ENCODE measurements around the gene HNRNPM.
"Not testable (repeated sequence)": the region's sequence is repeated elsewhere in the genome, so short reads cannot be mapped to it uniquely, and the experiment has no call there.

The HNRNPM gene

GRCh38 chr19:8404391-8405151 is 40.2 kb upstream of the HNRNPM start:
- Histone ChIP-seq H3K27me3 (ENCODE audit: control insufficient read depth, insufficient read depth, low read length) (no peaks in the 10 kb centered on the region), H3K4me3 (ENCODE audit: low read length) (no peak overlapping the region), H3K4me1 (ENCODE audit: control insufficient read depth, low read depth, low read length) (no peaks in the 10 kb centered on the region), H3K27ac (ENCODE audit: low read length) (no peak overlapping the region), H3K9ac (ENCODE audit: low read length) (no peak overlapping the region), H3K36me3 (ENCODE audit: control insufficient read depth, low read depth, low read length) (peaks cover 16% of the 10 kb centered on the region), H3K9me3 (ENCODE audit: control insufficient read depth, low read depth, low read length) (no peaks in the 10 kb centered on the region)

- H3K27ac ChIP-seq (ENCODE audit: low read length); H3K4me1 ChIP-seq (ENCODE audit: control insufficient read depth, low read depth, low read length); H3K9ac ChIP-seq (ENCODE audit: low read length); H3K27me3 ChIP-seq (ENCODE audit: control insufficient read depth, insufficient read depth, low read length); H3K9me3 ChIP-seq (ENCODE audit: control insufficient read depth, low read depth, low read length); H3K4me3 ChIP-seq (ENCODE audit: low read length); H3K36me3 ChIP-seq (ENCODE audit: control insufficient read depth, low read depth, low read length): not testable (repeated sequence)
Measured at GRCh38 chr19:8410718-8411117, 34.1 kb upstream of the HNRNPM start.

GRCh38 chr19:8412783-8413628 is 31.8 kb upstream of the HNRNPM start, which contains the start of gene MARCHF2:
TSS of gene MARCHF2 (plus strand) at chr19:8413305. CDS start at chr19:8421841, 8,536 bp downstream.
- H3K36me3 ChIP-seq (ENCODE audit: control insufficient read depth, low read depth, low read length), result no peaks in the 10 kb centered on the region
- H3K27ac ChIP-seq (ENCODE audit: low read length), result no peak within 1 kb of the TSS
- H3K4me3 ChIP-seq (ENCODE audit: low read length), result peak within 1 kb of the TSS; percentile 69
- peaks cover 10% of the 10 kb centered on the region for H3K27me3 ChIP-seq (ENCODE audit: control insufficient read depth, insufficient read depth, low read length)
- H3K9me3 ChIP-seq (ENCODE audit: control insufficient read depth, low read depth, low read length), result no peaks in the 10 kb centered on the region
- peak within 1 kb of the TSS; percentile 10 for H3K9ac ChIP-seq (ENCODE audit: low read length)
- H3K4me1 ChIP-seq (ENCODE audit: control insufficient read depth, low read depth, low read length), result no peaks in the 10 kb centered on the region

- H3K27ac ChIP-seq (ENCODE audit: low read length), result no peak overlapping the region
- H3K9me3 ChIP-seq (ENCODE audit: control insufficient read depth, low read depth, low read length), result no peaks in the 10 kb centered on the region
- H3K4me3 ChIP-seq (ENCODE audit: low read length), result peak overlapping the region; percentile 69
Measured at GRCh38 chr19:8413629-8413995, 31.2 kb upstream of the HNRNPM start.

GRCh38 chr19:8416796-8417195 is 28.0 kb upstream of the HNRNPM start:
- H3K4me3 ChIP-seq (ENCODE audit: low read length), result no peak overlapping the region
- no peaks in the 10 kb centered on the region for H3K4me1 ChIP-seq (ENCODE audit: control insufficient read depth, low read depth, low read length)
- no peaks in the 10 kb centered on the region for H3K9me3 ChIP-seq (ENCODE audit: control insufficient read depth, low read depth, low read length)
- H3K27ac ChIP-seq (ENCODE audit: low read length), result no peak overlapping the region
- H3K36me3 ChIP-seq (ENCODE audit: control insufficient read depth, low read depth, low read length), result no peaks in the 10 kb centered on the region
- no peak overlapping the region for H3K9ac ChIP-seq (ENCODE audit: low read length)
- peaks cover 10% of the 10 kb centered on the region for H3K27me3 ChIP-seq (ENCODE audit: control insufficient read depth, insufficient read depth, low read length)

More at GRCh38 chr19:8413629-8413995, 31.2 kb upstream of the HNRNPM start:
- Histone ChIP-seq H3K27me3 (ENCODE audit: control insufficient read depth, insufficient read depth, low read length) (peaks cover 10% of the 10 kb centered on the region), H3K9ac (ENCODE audit: low read length) (peak overlapping the region; percentile 10), H3K36me3 (ENCODE audit: control insufficient read depth, low read depth, low read length) (no peaks in the 10 kb centered on the region), H3K4me1 (ENCODE audit: control insufficient read depth, low read depth, low read length) (no peaks in the 10 kb centered on the region)

- H3K27me3 ChIP-seq (ENCODE audit: control insufficient read depth, insufficient read depth, low read length), result no peaks in the 10 kb centered on the region
- no peaks in the 10 kb centered on the region for H3K9me3 ChIP-seq (ENCODE audit: control insufficient read depth, low read depth, low read length)
- no peaks in the 10 kb centered on the region for H3K4me1 ChIP-seq (ENCODE audit: control insufficient read depth, low read depth, low read length)
- no peak overlapping the region for H3K4me3 ChIP-seq (ENCODE audit: low read length)
- no peak overlapping the region for H3K9ac ChIP-seq (ENCODE audit: low read length)
- H3K36me3 ChIP-seq (ENCODE audit: control insufficient read depth, low read depth, low read length), result no peaks in the 10 kb centered on the region
- H3K27ac ChIP-seq (ENCODE audit: low read length), result no peak overlapping the region
Measured at GRCh38 chr19:8421484-8422461, 23.0 kb upstream of the HNRNPM start.

GRCh38 chr19:8423817-8424223 is 21.0 kb upstream of the HNRNPM start:
- no peaks in the 10 kb centered on the region for H3K27me3 ChIP-seq (ENCODE audit: control insufficient read depth, insufficient read depth, low read length)
- H3K9ac ChIP-seq (ENCODE audit: low read length), result no peak overlapping the region
- H3K4me3 ChIP-seq (ENCODE audit: low read length), result no peak overlapping the region
- H3K4me1 ChIP-seq (ENCODE audit: control insufficient read depth, low read depth, low read length), result no peaks in the 10 kb centered on the region
- no peak overlapping the region for H3K27ac ChIP-seq (ENCODE audit: low read length)
- H3K9me3 ChIP-seq (ENCODE audit: control insufficient read depth, low read depth, low read length), result no peaks in the 10 kb centered on the region
- H3K36me3 ChIP-seq (ENCODE audit: control insufficient read depth, low read depth, low read length), result no peaks in the 10 kb centered on the region

- not testable (repeated sequence) for H3K9me3 ChIP-seq (ENCODE audit: control insufficient read depth, low read depth, low read length); H3K4me3 ChIP-seq (ENCODE audit: low read length); H3K9ac ChIP-seq (ENCODE audit: low read length)
Measured at GRCh38 chr19:8425331-8425730, 19.4 kb upstream of the HNRNPM start.

GRCh38 chr19:8426283-8426682 is 18.5 kb upstream of the HNRNPM start:
- no peaks in the 10 kb centered on the region for H3K36me3 ChIP-seq (ENCODE audit: control insufficient read depth, low read depth, low read length)
- no peak overlapping the region for H3K9ac ChIP-seq (ENCODE audit: low read length)
- no peak overlapping the region for H3K4me3 ChIP-seq (ENCODE audit: low read length)
- no peaks in the 10 kb centered on the region for H3K27me3 ChIP-seq (ENCODE audit: control insufficient read depth, insufficient read depth, low read length)
- H3K4me1 ChIP-seq (ENCODE audit: control insufficient read depth, low read depth, low read length), result no peaks in the 10 kb centered on the region
- H3K9me3 ChIP-seq (ENCODE audit: control insufficient read depth, low read depth, low read length), result no peaks in the 10 kb centered on the region
- no peak overlapping the region for H3K27ac ChIP-seq (ENCODE audit: low read length)

More at GRCh38 chr19:8425331-8425730, 19.4 kb upstream of the HNRNPM start:
- H3K27ac ChIP-seq (ENCODE audit: low read length); H3K27me3 ChIP-seq (ENCODE audit: control insufficient read depth, insufficient read depth, low read length); H3K36me3 ChIP-seq (ENCODE audit: control insufficient read depth, low read depth, low read length); H3K4me1 ChIP-seq (ENCODE audit: control insufficient read depth, low read depth, low read length): not testable (repeated sequence)

GRCh38 chr19:8429044-8429443 is 15.7 kb upstream of the HNRNPM start:
- Histone ChIP-seq H3K27me3 (ENCODE audit: control insufficient read depth, insufficient read depth, low read length) (no peaks in the 10 kb centered on the region), H3K4me3 (ENCODE audit: low read length) (no peak overlapping the region), H3K36me3 (ENCODE audit: control insufficient read depth, low read depth, low read length) (no peaks in the 10 kb centered on the region), H3K9ac (ENCODE audit: low read length) (no peak overlapping the region), H3K27ac (ENCODE audit: low read length) (no peak overlapping the region), H3K9me3 (ENCODE audit: control insufficient read depth, low read depth, low read length) (no peaks in the 10 kb centered on the region), H3K4me1 (ENCODE audit: control insufficient read depth, low read depth, low read length) (no peaks in the 10 kb centered on the region)

GRCh38 chr19:8429826-8430225 is 14.9 kb upstream of the HNRNPM start:
- H3K4me1 ChIP-seq (ENCODE audit: control insufficient read depth, low read depth, low read length), result no peaks in the 10 kb centered on the region

More at GRCh38 chr19:8429826-8430225, 14.9 kb upstream of the HNRNPM start:
- no peak overlapping the region for H3K4me3 ChIP-seq (ENCODE audit: low read length)
- H3K27ac ChIP-seq (ENCODE audit: low read length), result no peak overlapping the region
- no peak overlapping the region for H3K9ac ChIP-seq (ENCODE audit: low read length)
- H3K27me3 ChIP-seq (ENCODE audit: control insufficient read depth, insufficient read depth, low read length), result no peaks in the 10 kb centered on the region
- H3K9me3 ChIP-seq (ENCODE audit: control insufficient read depth, low read depth, low read length), result no peaks in the 10 kb centered on the region
- H3K36me3 ChIP-seq (ENCODE audit: control insufficient read depth, low read depth, low read length), result no peaks in the 10 kb centered on the region
